H1 (cell line): ENCODE data around the gene JAKMIP1.

ENCODE experiments used
- POLR2A ChIP-seq, 2 experiments: IDR thresholded peaks; 1 replicate in 1 of 2; 2 replicates in 1 of 2; pipeline ENCODE4 v1.6.1; 2011; ENCODE audit warnings: low read depth in 2 of 2, low read length in 2 of 2, mild to moderate bottlenecking in 2 of 2; ENCODE audit errors: control extremely low read depth in 1 of 2
- RAD21 ChIP-seq, 2 experiments: IDR thresholded peaks in 1 of 2; conservative IDR thresholded peaks in 1 of 2; 2 replicates each; pipeline ENCODE4 v1.6.1; 2011; ENCODE audit warnings: low read depth in 2 of 2, low read length in 2 of 2, improper control_type of control experiment in 1 of 2, inconsistent platforms in 1 of 2, mild to moderate bottlenecking in 1 of 2, moderate library complexity in 1 of 2
- SIN3A ChIP-seq, 2 experiments: IDR thresholded peaks in 1 of 2; conservative IDR thresholded peaks in 1 of 2; 2 replicates each; pipeline ENCODE4 v1.6.1; 2011 to 2012; ENCODE audit warnings: low read length in 2 of 2, improper control_type of control experiment in 1 of 2, low read depth in 1 of 2, mild to moderate bottlenecking in 1 of 2

GRCh38 chr4:6235012-6235411 lies 34.7 kb upstream of the JAKMIP1 start:
- no peak for TF ChIP-seq POLR2A (IDR thresholded peaks at IDR 0.05; ENCODE audit: control extremely low read depth in 1 of 2, low read depth in 2 of 2, low read length in 2 of 2)
- TF ChIP-seq RAD21 (IDR thresholded peaks at IDR 0.05 in 1 of 2, conservative IDR thresholded peaks at IDR 0.05 in 1 of 2; ENCODE audit: low read depth in 2 of 2, low read length in 2 of 2) = no peak
- no peak for TF ChIP-seq SIN3A (conservative IDR thresholded peaks at IDR 0.05 in 1 of 2, IDR thresholded peaks at IDR 0.05 in 1 of 2; ENCODE audit: low read depth in 1 of 2, low read length in 2 of 2)
